Measurements from ENCODE around the gene IL36A.

DNA sequence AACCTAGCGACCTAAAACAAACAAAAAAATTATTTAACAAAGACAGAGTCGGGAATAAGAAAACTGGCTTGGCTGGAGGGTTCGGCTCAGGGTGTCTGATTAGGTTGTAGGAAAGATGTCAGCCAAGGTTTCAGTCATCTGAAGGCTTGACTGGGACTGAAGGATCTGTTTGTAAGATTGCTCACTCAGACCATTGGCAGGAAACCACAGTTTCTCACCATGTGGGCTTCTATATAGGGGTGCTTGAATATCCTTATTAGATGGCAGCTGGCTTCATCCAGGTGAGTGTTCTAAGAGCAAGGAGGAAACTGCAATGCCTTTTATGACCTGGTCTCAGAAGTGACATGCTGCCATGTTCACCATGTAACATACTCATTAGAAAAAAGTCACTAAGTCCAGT is 48.4 kb downstream of the IL36A start:
- TF ChIP-seq POLR2A (IDR thresholded peaks at IDR 0.05; ENCODE audit: low read length) (no peak), GATA1 (IDR thresholded peaks at IDR 0.05; ENCODE audit: low read depth, low read length) (no peak)

Data from erythroblast (primary cell).